DOHH2 (cell line): ENCODE results near the gene NSMCE4A.
A peak's percentile ranks its signal among the peaks of the same experiment; 100 is the strongest.
"Not testable (repeated sequence)": the region's sequence is repeated elsewhere in the genome, so short reads cannot be mapped to it uniquely, and the experiment has no call there.

Source experiments
- H3F3A ChIP-seq: fragments of 200-600 bp; sonication (generic), shearing (Covaris generic); 2 replicates; pipeline ENCODE4 v1.6.0; 2016; ENCODE audit warnings: antibody characterized with exemption, mild to moderate bottlenecking; ENCODE audit not compliant: control insufficient read depth, insufficient read depth
- H3K27ac ChIP-seq: fragments of 200-600 bp; sonication (generic); 2 replicates; pipeline ENCODE4 v1.5.1; 2014; ENCODE audit warnings: low read depth, mild to moderate bottlenecking, low read length, moderate library complexity
- H3K27me3 ChIP-seq: fragments of 200-600 bp; sonication (generic); 2 replicates; pipeline ENCODE4 v1.6.1; 2014; ENCODE audit warnings: mild to moderate bottlenecking, low read length, mixed read lengths; ENCODE audit not compliant: control insufficient read depth
- H3K36me3 ChIP-seq: fragments of 200-600 bp; sonication (generic); 2 replicates; pipeline ENCODE4 v1.6.1; 2014; ENCODE audit warnings: mild to moderate bottlenecking, low read length, moderate library complexity, mixed read lengths; ENCODE audit not compliant: control insufficient read depth
- H3K4me1 ChIP-seq: fragments of 200-600 bp; sonication (generic); 2 replicates; pipeline ENCODE4 v1.6.1; 2014; ENCODE audit warnings: mild to moderate bottlenecking, low read length, mixed read lengths; ENCODE audit not compliant: control insufficient read depth
- H3K4me2 ChIP-seq: fragments of 200-600 bp; sonication (generic); 2 replicates; pipeline ENCODE4 v1.6.0; 2014; ENCODE audit warnings: mild to moderate bottlenecking, low read length, moderate library complexity
- H3K4me3 ChIP-seq: fragments of 200-600 bp; sonication (generic); 2 replicates; pipeline ENCODE4 v1.5.1; 2014; ENCODE audit warnings: mild to moderate bottlenecking, low read length, mixed read lengths
- H3K79me2 ChIP-seq: fragments of 200-600 bp; sonication (generic); 2 replicates; pipeline ENCODE4 v1.6.1; 2014; ENCODE audit warnings: mild to moderate bottlenecking, low read length, mixed read lengths; ENCODE audit not compliant: control insufficient read depth
- H3K9me2 ChIP-seq: fragments of 200-600 bp; sonication (generic); replicated peaks from 2 replicates; pipeline ENCODE4 v1.6.1; 2014; ENCODE audit warnings: mild to moderate bottlenecking, low read length, mixed read lengths; ENCODE audit not compliant: control insufficient read depth
- H3K9me3 ChIP-seq: fragments of 200-600 bp; sonication (generic); 2 replicates; pipeline ENCODE4 v1.6.1; 2014; ENCODE audit warnings: antibody characterized with exemption, low read length, mixed read lengths; ENCODE audit not compliant: control insufficient read depth, insufficient read depth
- H4K20me1 ChIP-seq: fragments of 200-600 bp; sonication (generic); 2 replicates; pipeline ENCODE4 v1.6.0; 2014; ENCODE audit warnings: low read depth, mild to moderate bottlenecking, antibody characterized with exemption, low read length, moderate library complexity; ENCODE audit not compliant: control insufficient read depth, insufficient read depth
- CTCF ChIP-seq: fragments of 200-600 bp; sonication (generic); IDR thresholded peaks from one replicate; pipeline ENCODE4 v1.5.1; 2014; ENCODE audit warnings: antibody characterized with exemption, mild to moderate bottlenecking, low read depth, low read length; ENCODE audit not compliant: poor library complexity, severe bottlenecking
- EZH2phosphoT487 ChIP-seq: fragments of 200-600 bp; sonication (generic); IDR thresholded peaks from 2 replicates; pipeline ENCODE4 v1.6.1; 2017; ENCODE audit warnings: borderline replicate concordance, mild to moderate bottlenecking, antibody characterized with exemption, low read length, moderate library complexity, mixed read lengths

NSMCE4A gene

GRCh38 chr10:121941532-121941931 is 33.5 kb downstream of the NSMCE4A start:
- TF ChIP-seq EZH2phosphoT487 = no peak
- no peak for TF ChIP-seq CTCF

GRCh38 chr10:121936295-121936694 is 38.7 kb downstream of the NSMCE4A start:
- Histone ChIP-seq H3K27me3 (no peaks in the 10 kb centered on the region), H3K9me2 (no peaks in the 10 kb centered on the region), H3K27ac (no peak overlapping the region), H3F3A (no peaks in the 10 kb centered on the region), H3K4me1 (no peaks in the 10 kb centered on the region), H3K36me3 (no peaks in the 10 kb centered on the region), H3K4me3 (no peak overlapping the region), H3K9me3 (no peaks in the 10 kb centered on the region), H4K20me1 (no peaks in the 10 kb centered on the region), H3K79me2 (no peaks in the 10 kb centered on the region), H3K4me2 (no peak overlapping the region)
- TF ChIP-seq EZH2phosphoT487 (no peak), CTCF (no peak)

More at GRCh38 chr10:121941532-121941931, 33.5 kb downstream of the NSMCE4A start:
- H3F3A ChIP-seq = 0 out of 2 replicates have a peak, but pooled peaks cover 3% of the 10 kb centered on the region
- H3K9me2 ChIP-seq = no peaks in the 10 kb centered on the region
- H3K27me3 ChIP-seq = no peaks in the 10 kb centered on the region
- no peaks in the 10 kb centered on the region for H3K4me1 ChIP-seq
- no peak overlapping the region for H3K4me3 ChIP-seq
- no peaks in the 10 kb centered on the region for H3K79me2 ChIP-seq
- no peak overlapping the region for H3K4me2 ChIP-seq
- H3K27ac ChIP-seq = no peak overlapping the region
- H3K9me3 ChIP-seq = no peaks in the 10 kb centered on the region
- no peaks in the 10 kb centered on the region for H4K20me1 ChIP-seq
- H3K36me3 ChIP-seq = no peaks in the 10 kb centered on the region

- Histone ChIP-seq H3F3A (no peaks in the 10 kb centered on the region), H3K36me3 (no peaks in the 10 kb centered on the region), H3K27me3 (no peaks in the 10 kb centered on the region), H3K4me1 (no peaks in the 10 kb centered on the region), H3K9me2 (no peaks in the 10 kb centered on the region), H4K20me1 (no peaks in the 10 kb centered on the region), H3K79me2 (no peaks in the 10 kb centered on the region), H3K4me3 (no peak overlapping the region), H3K4me2 (no peak overlapping the region), H3K9me3 (no peaks in the 10 kb centered on the region), H3K27ac (no peak overlapping the region)
- no peak for TF ChIP-seq EZH2phosphoT487
- no peak for TF ChIP-seq CTCF
Observed at GRCh38 chr10:121935702-121936101, 39.3 kb downstream of the NSMCE4A start.

DNA sequence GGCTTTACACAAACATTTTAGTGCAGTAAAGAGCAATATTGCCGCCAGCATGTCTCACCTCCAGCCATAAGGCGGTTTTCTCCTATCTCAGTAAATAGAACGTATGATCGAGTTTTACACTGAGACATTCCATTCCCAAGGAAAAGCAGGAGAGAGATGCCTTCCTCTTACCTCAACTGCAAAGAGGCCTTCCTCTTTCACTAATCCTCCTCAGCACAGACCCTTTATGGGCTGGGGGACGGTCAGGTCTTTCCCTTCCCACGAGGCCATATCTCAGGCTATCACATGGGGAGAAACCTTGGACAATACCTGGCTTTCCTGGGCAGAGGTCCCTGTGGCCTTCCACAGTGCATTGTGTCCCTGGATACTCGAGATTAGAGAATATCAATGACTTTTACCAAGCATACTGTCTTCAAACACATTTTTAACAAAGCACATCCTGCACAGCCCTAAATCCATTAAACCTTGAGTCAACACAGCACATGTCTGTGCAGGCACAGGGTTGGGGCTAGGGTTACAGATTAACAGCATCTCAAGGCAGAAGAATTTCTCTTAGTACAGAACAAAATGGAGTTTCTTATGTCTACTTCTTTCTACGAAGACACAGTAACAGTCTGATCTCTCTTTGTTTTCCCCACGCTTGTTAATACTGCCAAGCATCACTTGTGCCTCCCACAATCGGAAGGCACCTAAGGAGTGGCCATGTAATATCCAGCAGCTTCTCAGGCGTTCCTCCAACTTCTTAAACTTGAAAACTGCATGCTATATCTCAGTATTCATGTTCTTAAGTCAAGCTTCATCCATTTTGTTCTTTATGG is 44.5 kb downstream of the NSMCE4A start:
- not testable (repeated sequence) for H3F3A ChIP-seq, H3K4me3 ChIP-seq, H3K27me3 ChIP-seq, H3K9me3 ChIP-seq, H3K9me2 ChIP-seq, H3K36me3 ChIP-seq, H3K27ac ChIP-seq, H4K20me1 ChIP-seq, H3K4me2 ChIP-seq
- Histone ChIP-seq H3K79me2 (peaks cover 33% of the 10 kb centered on the region), H3K4me1 (peaks cover 23% of the 10 kb centered on the region)

GRCh38 chr10:121929585-121930267 is 45.3 kb downstream of the NSMCE4A start:
- not testable (repeated sequence) for H3F3A ChIP-seq, H3K27ac ChIP-seq, H3K27me3 ChIP-seq, H3K9me3 ChIP-seq, H3K36me3 ChIP-seq, H3K4me3 ChIP-seq, H4K20me1 ChIP-seq, H3K9me2 ChIP-seq
- H3K4me2 ChIP-seq = peak overlapping the region; percentile 88
- H3K4me1 ChIP-seq = peaks cover 25% of the 10 kb centered on the region
- peaks cover 40% of the 10 kb centered on the region for H3K79me2 ChIP-seq
